Panc1 (cell line): ENCODE results near the gene MTMR2.
"Not testable (repeated sequence)": the region's sequence is repeated elsewhere in the genome, so short reads cannot be mapped to it uniquely, and the experiment has no call there.

ENCODE experiments used
- POLR2AphosphoS5 ChIP-seq: IDR thresholded peaks from 2 replicates; pipeline ENCODE4 v1.6.1; 2012; ENCODE audit warnings: mild to moderate bottlenecking, low read depth, low read length, moderate library complexity
- SIN3A ChIP-seq: IDR thresholded peaks from 2 replicates; pipeline ENCODE4 v1.6.1; 2012; ENCODE audit warnings: low read depth, mild to moderate bottlenecking, low read length, moderate library complexity, borderline replicate concordance; ENCODE audit not compliant: insufficient read depth
- TCF7L2 ChIP-seq: IDR thresholded peaks from 2 replicates; pipeline ENCODE4 v1.6.1; 2011; ENCODE audit warnings: mild to moderate bottlenecking, low read depth, low read length, inconsistent platforms
- TF ChIP-seq, protein P1 (sequence below): fragments of 450-650 bp; IDR thresholded peaks from 2 replicates; pipeline ENCODE4 v1.5.1; 2017; ENCODE audit warnings: mild to moderate bottlenecking
- TF ChIP-seq, protein P2 (sequence below), 2 experiments: IDR thresholded peaks; 2 replicates each; pipeline ENCODE4 v1.6.1; 2011 to 2012; ENCODE audit warnings: low read depth in 2 of 2, control low read depth in 1 of 2, low read length in 1 of 2, mild to moderate bottlenecking in 1 of 2, moderate library complexity in 1 of 2; ENCODE audit not compliant: insufficient read depth in 1 of 2

DNA sequence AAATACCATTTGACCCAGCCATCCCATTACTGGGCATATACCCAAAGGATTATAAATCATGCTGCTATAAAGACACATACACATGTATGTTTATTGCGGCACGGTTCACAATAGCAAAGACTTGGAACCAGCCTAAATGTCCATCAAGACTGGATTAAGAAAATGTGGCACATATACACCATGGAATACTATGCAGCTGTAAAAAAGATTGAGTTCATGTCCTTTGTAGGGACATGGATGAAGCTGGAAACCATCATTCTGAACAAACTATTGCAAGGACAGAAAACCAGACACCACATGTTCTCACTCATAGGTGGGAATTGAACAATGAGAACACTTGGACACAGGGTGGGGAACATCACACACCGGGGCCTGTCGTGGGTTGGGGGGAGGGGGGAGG lies 112.9 kb downstream of the MTMR2 start:
- TF ChIP-seq, protein P1, sequence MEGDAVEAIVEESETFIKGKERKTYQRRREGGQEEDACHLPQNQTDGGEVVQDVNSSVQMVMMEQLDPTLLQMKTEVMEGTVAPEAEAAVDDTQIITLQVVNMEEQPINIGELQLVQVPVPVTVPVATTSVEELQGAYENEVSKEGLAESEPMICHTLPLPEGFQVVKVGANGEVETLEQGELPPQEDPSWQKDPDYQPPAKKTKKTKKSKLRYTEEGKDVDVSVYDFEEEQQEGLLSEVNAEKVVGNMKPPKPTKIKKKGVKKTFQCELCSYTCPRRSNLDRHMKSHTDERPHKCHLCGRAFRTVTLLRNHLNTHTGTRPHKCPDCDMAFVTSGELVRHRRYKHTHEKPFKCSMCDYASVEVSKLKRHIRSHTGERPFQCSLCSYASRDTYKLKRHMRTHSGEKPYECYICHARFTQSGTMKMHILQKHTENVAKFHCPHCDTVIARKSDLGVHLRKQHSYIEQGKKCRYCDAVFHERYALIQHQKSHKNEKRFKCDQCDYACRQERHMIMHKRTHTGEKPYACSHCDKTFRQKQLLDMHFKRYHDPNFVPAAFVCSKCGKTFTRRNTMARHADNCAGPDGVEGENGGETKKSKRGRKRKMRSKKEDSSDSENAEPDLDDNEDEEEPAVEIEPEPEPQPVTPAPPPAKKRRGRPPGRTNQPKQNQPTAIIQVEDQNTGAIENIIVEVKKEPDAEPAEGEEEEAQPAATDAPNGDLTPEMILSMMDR = not testable (repeated sequence)
- not testable (repeated sequence) for TF ChIP-seq POLR2AphosphoS5, TCF7L2, SIN3A
- TF ChIP-seq, protein P2, sequence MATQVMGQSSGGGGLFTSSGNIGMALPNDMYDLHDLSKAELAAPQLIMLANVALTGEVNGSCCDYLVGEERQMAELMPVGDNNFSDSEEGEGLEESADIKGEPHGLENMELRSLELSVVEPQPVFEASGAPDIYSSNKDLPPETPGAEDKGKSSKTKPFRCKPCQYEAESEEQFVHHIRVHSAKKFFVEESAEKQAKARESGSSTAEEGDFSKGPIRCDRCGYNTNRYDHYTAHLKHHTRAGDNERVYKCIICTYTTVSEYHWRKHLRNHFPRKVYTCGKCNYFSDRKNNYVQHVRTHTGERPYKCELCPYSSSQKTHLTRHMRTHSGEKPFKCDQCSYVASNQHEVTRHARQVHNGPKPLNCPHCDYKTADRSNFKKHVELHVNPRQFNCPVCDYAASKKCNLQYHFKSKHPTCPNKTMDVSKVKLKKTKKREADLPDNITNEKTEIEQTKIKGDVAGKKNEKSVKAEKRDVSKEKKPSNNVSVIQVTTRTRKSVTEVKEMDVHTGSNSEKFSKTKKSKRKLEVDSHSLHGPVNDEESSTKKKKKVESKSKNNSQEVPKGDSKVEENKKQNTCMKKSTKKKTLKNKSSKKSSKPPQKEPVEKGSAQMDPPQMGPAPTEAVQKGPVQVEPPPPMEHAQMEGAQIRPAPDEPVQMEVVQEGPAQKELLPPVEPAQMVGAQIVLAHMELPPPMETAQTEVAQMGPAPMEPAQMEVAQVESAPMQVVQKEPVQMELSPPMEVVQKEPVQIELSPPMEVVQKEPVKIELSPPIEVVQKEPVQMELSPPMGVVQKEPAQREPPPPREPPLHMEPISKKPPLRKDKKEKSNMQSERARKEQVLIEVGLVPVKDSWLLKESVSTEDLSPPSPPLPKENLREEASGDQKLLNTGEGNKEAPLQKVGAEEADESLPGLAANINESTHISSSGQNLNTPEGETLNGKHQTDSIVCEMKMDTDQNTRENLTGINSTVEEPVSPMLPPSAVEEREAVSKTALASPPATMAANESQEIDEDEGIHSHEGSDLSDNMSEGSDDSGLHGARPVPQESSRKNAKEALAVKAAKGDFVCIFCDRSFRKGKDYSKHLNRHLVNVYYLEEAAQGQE (IDR thresholded peaks at IDR 0.05; ENCODE audit: insufficient read depth in 1 of 2, low read depth in 2 of 2, low read length in 1 of 2) = not testable (repeated sequence)
